Natural killer cell (primary cell): ENCODE data around the gene TSPAN31. TPM values are rescaled to one million over a fixed set of nuclear protein-coding genes. Genes with fewer than 3 reads are reported as not detected.
A peak's percentile ranks its signal among the peaks of the same experiment; 100 is the strongest.

Experiments used
- ATAC-seq, 3 donors: fragments of 150-1000 bp in 2 of 3; fragments of 200-7000 bp in 1 of 3; cut with Tn5 transposase; 1 replicate in 1 of 3; 2 replicates in 2 of 3; pipeline ENCODE4 v1.10.0; 2021; ENCODE audit warnings: mild to moderate bottlenecking in 2 of 3, moderate library complexity in 2 of 3
- DNase-seq, 2 donors: peaks; one replicate each; pipeline versions ENCODE4 v3.0.0 to v3.0.0-alpha.2; 2013 to 2021; ENCODE audit warnings: mixed read lengths in 1 of 2
- H3K27ac ChIP-seq: one replicate; pipeline ENCODE4 v1.5.1; 2013; ENCODE audit warnings: mild to moderate bottlenecking, low read length
- H3K27me3 ChIP-seq: one replicate; pipeline ENCODE4 v1.6.1; 2013; ENCODE audit warnings: low read length; ENCODE audit not compliant: control insufficient read depth, insufficient read depth
- H3K36me3 ChIP-seq: one replicate; pipeline ENCODE4 v1.6.1; 2013; ENCODE audit warnings: low read length; ENCODE audit not compliant: control insufficient read depth, insufficient read depth
- H3K4me1 ChIP-seq: one replicate; pipeline ENCODE4 v1.6.1; 2013; ENCODE audit warnings: low read length; ENCODE audit not compliant: control insufficient read depth, insufficient read depth
- H3K4me3 ChIP-seq: one replicate; pipeline ENCODE4 v1.5.1; 2013; ENCODE audit warnings: low read length
- H3K9me3 ChIP-seq: one replicate; pipeline ENCODE4 v1.6.1; 2013; ENCODE audit warnings: low read length; ENCODE audit not compliant: control insufficient read depth, insufficient read depth
- H3K27ac Mint-ChIP-seq, 2 donors: one replicate each; pipeline ENCODE4 v1.8.0; 2022; ENCODE audit warnings: mild to moderate bottlenecking in 2 of 2, mixed read lengths in 2 of 2, moderate library complexity in 1 of 2
- H3K27me3 Mint-ChIP-seq, 2 donors: one replicate each; pipeline ENCODE4 v1.8.0; 2022; ENCODE audit warnings: low read depth in 2 of 2, mixed read lengths in 2 of 2
- H3K36me3 Mint-ChIP-seq: one replicate; pipeline ENCODE4 v1.8.0; 2022; ENCODE audit warnings: mixed read lengths
- H3K4me1 Mint-ChIP-seq, 2 donors: one replicate each; pipeline ENCODE4 v1.8.0; 2022; ENCODE audit warnings: mixed read lengths in 2 of 2
- H3K4me3 Mint-ChIP-seq: one replicate; pipeline ENCODE4 v1.8.0; 2022; ENCODE audit warnings: mild to moderate bottlenecking, moderate library complexity, mixed read lengths
- H3K9me3 Mint-ChIP-seq, 2 donors: one replicate each; pipeline ENCODE4 v1.8.0; 2022; ENCODE audit warnings: mixed read lengths in 2 of 2
- WGBS: methylation state at CpG from one replicate; pipeline ENCODE4 v1.1.7; 2013; ENCODE audit warnings: missing lambda C conversion rate; ENCODE audit not compliant: insufficient coverage; 5-methylcytosine and 5-hydroxymethylcytosine counted together
- intact Hi-C: fragments of 100-400 bp; cut with micrococcal nuclease; formaldehyde crosslinking; loops from one replicate; pipeline ENCODE4 v1.14.2; 2022
- total RNA-seq, 4 donors: library from RNA; stranded (reverse); fragments of 120-200 nt in 1 of 4; gene quantifications; one replicate each; pipeline versions ENCODE4 v1.2.3 to v1.2.4, GENCODE V29; 2013 to 2022
- TF ChIP-seq, protein P1 (sequence below): fragments of 200-600 bp; IDR thresholded peaks from one replicate; pipeline ENCODE4 v1.8.0; 2022; ENCODE audit warnings: antibody characterized with exemption

TSPAN31 gene
- total RNA-seq, 3 donors from 2014 or later (not counting 1 experiment from before 2014, with no cell fraction given) = 18.3 to 27.0 (median 23.5) TPM

DNA sequence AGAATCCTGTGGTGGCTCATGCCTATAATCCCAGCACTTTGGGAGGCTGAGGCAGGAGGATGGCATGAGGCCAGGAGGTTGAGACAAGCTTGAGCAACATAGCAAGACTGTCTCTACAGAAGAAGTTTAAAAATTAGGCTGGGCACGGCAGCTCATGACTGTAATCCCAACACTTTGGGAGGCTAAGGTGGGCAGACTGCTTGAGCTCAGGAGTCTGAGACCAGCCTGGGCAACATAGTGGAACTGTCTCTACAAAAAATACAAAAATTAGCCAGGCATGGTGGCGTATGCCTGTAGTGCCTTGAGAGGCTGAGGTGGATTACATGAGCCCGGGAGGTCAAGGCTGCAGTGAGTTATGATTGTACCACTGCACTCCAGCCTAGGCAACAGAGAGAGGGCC lies 23.0 kb downstream of the TSPAN31 start:
- H3K27me3 Mint-ChIP-seq = peaks cover 40% of the 10 kb centered on the region in 2 donors
- DNase-seq = no peak
- no peak overlapping the region for H3K27ac ChIP-seq
- no peaks in the 10 kb centered on the region for H3K36me3 ChIP-seq
- no peaks in the 10 kb centered on the region for H3K9me3 ChIP-seq
- peaks cover 43% of the 10 kb centered on the region for H3K4me1 ChIP-seq
- no peak for ATAC-seq
- WGBS = 96% methylated on average over 3 of the region's 3 CpGs
- H3K4me3 ChIP-seq = no peak overlapping the region
- intact Hi-C loops = no loop called here
- H3K4me3 Mint-ChIP-seq = no peak overlapping the region
- no peaks in the 10 kb centered on the region for H3K36me3 Mint-ChIP-seq
- H3K9me3 Mint-ChIP-seq = no peaks in the 10 kb centered on the region
- H3K27ac Mint-ChIP-seq = no peak overlapping the region
- H3K27me3 ChIP-seq = peaks cover 41% of the 10 kb centered on the region
- H3K4me1 Mint-ChIP-seq = peaks cover 34 to 37% of the 10 kb centered on the region in 2 donors
- TF ChIP-seq, protein P1, sequence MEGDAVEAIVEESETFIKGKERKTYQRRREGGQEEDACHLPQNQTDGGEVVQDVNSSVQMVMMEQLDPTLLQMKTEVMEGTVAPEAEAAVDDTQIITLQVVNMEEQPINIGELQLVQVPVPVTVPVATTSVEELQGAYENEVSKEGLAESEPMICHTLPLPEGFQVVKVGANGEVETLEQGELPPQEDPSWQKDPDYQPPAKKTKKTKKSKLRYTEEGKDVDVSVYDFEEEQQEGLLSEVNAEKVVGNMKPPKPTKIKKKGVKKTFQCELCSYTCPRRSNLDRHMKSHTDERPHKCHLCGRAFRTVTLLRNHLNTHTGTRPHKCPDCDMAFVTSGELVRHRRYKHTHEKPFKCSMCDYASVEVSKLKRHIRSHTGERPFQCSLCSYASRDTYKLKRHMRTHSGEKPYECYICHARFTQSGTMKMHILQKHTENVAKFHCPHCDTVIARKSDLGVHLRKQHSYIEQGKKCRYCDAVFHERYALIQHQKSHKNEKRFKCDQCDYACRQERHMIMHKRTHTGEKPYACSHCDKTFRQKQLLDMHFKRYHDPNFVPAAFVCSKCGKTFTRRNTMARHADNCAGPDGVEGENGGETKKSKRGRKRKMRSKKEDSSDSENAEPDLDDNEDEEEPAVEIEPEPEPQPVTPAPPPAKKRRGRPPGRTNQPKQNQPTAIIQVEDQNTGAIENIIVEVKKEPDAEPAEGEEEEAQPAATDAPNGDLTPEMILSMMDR = no peak

DNA sequence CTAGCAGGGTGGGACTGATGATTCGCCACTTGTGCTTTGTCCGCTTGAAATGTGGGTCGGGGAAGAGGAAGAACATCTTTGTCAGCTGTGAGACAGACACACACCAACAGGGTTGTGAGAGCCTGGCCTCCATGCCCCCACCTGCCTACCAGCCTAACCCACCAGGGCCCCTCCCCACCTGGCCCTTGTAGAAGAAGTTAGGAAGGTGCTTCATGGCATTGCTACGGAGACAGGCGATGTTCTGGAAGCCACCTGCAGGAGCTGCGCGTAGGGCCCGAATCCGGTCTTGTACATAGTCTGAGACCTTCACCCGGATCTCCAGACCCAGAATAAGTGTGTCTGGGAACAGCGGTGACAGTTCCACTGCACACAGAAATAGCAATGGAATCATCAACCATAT lies 24.8 kb downstream of the TSPAN31 start:
- Mint-ChIP-seq H3K9me3 (no peaks in the 10 kb centered on the region), H3K27me3 (peaks cover 22 to 25% of the 10 kb centered on the region in 2 donors), H3K27ac (no peak overlapping the region), H3K4me1 (peaks cover 34 to 37% of the 10 kb centered on the region in 2 donors), H3K4me3 (peak overlapping the region; percentile 40), H3K36me3 (no peaks in the 10 kb centered on the region)
- Histone ChIP-seq H3K27ac (no peak overlapping the region), H3K4me1 (peaks cover 48% of the 10 kb centered on the region), H3K36me3 (no peaks in the 10 kb centered on the region), H3K27me3 (peaks cover 28% of the 10 kb centered on the region), H3K9me3 (no peaks in the 10 kb centered on the region), H3K4me3 (no peak overlapping the region)
- TF ChIP-seq, protein P1 = no peak
- DNase-seq (no peak), ATAC-seq (no peak)
- 96% methylated on average over 11 of the region's 11 CpGs for WGBS
- intact Hi-C loops = no loop called here

GRCh38 chr12:57770734-57771133 lies 25.9 kb downstream of the TSPAN31 start:
- peak overlapping the region; percentile 61 for H3K4me3 Mint-ChIP-seq
- H3K36me3 ChIP-seq = no peaks in the 10 kb centered on the region
- peaks cover 17% of the 10 kb centered on the region for H3K27me3 ChIP-seq
- no peaks in the 10 kb centered on the region for H3K9me3 ChIP-seq
- no peaks in the 10 kb centered on the region for H3K36me3 Mint-ChIP-seq
- intact Hi-C loops = no loop called here
- 92% methylated on average over 4 of the region's 4 CpGs for WGBS
- ATAC-seq = no peak
- no peak overlapping the region for H3K27ac ChIP-seq
- H3K27me3 Mint-ChIP-seq = peaks cover 12 to 14% of the 10 kb centered on the region in 2 donors
- peaks cover 23 to 25% of the 10 kb centered on the region in 2 donors for H3K4me1 Mint-ChIP-seq
- no peak overlapping the region for H3K4me3 ChIP-seq
- no peaks in the 10 kb centered on the region for H3K9me3 Mint-ChIP-seq
- peaks cover 37% of the 10 kb centered on the region for H3K4me1 ChIP-seq
- DNase-seq = no peak
- no peak overlapping the region for H3K27ac Mint-ChIP-seq
- TF ChIP-seq, protein P1 = no peak

- ATAC-seq (peak; percentile 52 to 61 (median 56)), DNase-seq (peak in 1 of 2 donors; percentile 92)
- no peaks in the 10 kb centered on the region for H3K36me3 Mint-ChIP-seq
- H3K4me1 Mint-ChIP-seq = peaks cover 19 to 20% of the 10 kb centered on the region in 2 donors
- TF ChIP-seq, protein P1 = no peak
- H3K9me3 Mint-ChIP-seq = no peaks in the 10 kb centered on the region
- peak overlapping the region; percentile 97 for H3K4me3 Mint-ChIP-seq
- Histone ChIP-seq H3K4me1 (peaks cover 31% of the 10 kb centered on the region), H3K27me3 (peaks cover 10% of the 10 kb centered on the region), H3K4me3 (peak overlapping the region; percentile 77), H3K36me3 (no peaks in the 10 kb centered on the region), H3K9me3 (no peaks in the 10 kb centered on the region), H3K27ac (peak overlapping the region; percentile 80)
- peak overlapping the region; percentile 89 to 94 for H3K27ac Mint-ChIP-seq
- H3K27me3 Mint-ChIP-seq = peaks cover 10 to 11% of the 10 kb centered on the region in 2 donors
- WGBS = 1% methylated on average over 14 of the region's 16 CpGs
- intact Hi-C loops = no loop called here
Measured at GRCh38 chr12:57771236-57771872, 26.5 kb downstream of the TSPAN31 start.
